Aorta (tissue), 5 donors: ENCODE results near the gene TMED4. TPM values are rescaled to one million over a fixed set of nuclear protein-coding genes. Genes with fewer than 3 reads are reported as not detected.

Experiments
- ATAC-seq: fragments of 200-7000 bp; cut with Tn5 transposase; one replicate; pipeline ENCODE4 v1.9.1; 2022; ENCODE audit warnings: moderate library complexity; ENCODE audit not compliant: low FRiP score
- DNase-seq, 2 donors: peaks; one replicate each; pipeline ENCODE4 v3.0.0-alpha.2; 2020
- H3K27ac ChIP-seq, 2 donors: one replicate each; pipeline ENCODE4 v1.5.1; 2013; ENCODE audit warnings: low read length in 2 of 2, mild to moderate bottlenecking in 2 of 2, moderate library complexity in 2 of 2, control low read depth in 1 of 2, inconsistent platforms in 1 of 2, low read depth in 1 of 2
- H3K27me3 ChIP-seq, 2 donors: one replicate each; pipeline ENCODE4 v1.6.1; 2013; ENCODE audit warnings: control low read depth in 1 of 2, low read length in 1 of 2, mild to moderate bottlenecking in 1 of 2, moderate library complexity in 1 of 2; ENCODE audit not compliant: insufficient read depth in 2 of 2, control insufficient read depth in 1 of 2
- H3K36me3 ChIP-seq, 2 donors: one replicate each; pipeline ENCODE4 v1.6.1; 2013; ENCODE audit warnings: control low read depth in 1 of 2, low read length in 1 of 2, mild to moderate bottlenecking in 1 of 2; ENCODE audit not compliant: insufficient read depth in 2 of 2, control insufficient read depth in 1 of 2
- H3K4me1 ChIP-seq, 2 donors: one replicate each; pipeline ENCODE4 v1.6.1; 2013; ENCODE audit warnings: low read length in 2 of 2, control low read depth in 1 of 2, mild to moderate bottlenecking in 1 of 2, moderate library complexity in 1 of 2; ENCODE audit not compliant: insufficient read depth in 2 of 2, control insufficient read depth in 1 of 2
- H3K4me3 ChIP-seq, 2 donors: one replicate each; pipeline ENCODE4 v1.5.1; 2013; ENCODE audit warnings: low read length in 2 of 2, control low read depth in 1 of 2, mild to moderate bottlenecking in 1 of 2
- H3K9me3 ChIP-seq: one replicate; pipeline ENCODE4 v1.6.1; 2013; ENCODE audit warnings: mild to moderate bottlenecking, low read length; ENCODE audit not compliant: control insufficient read depth
- WGBS, 2 donors: extraction: QIAGEN DNeasy Blood & Tissue Kit; methylation state at CpG; one replicate each; pipeline ENCODE4 v1.1.7; 2013; 5-methylcytosine and 5-hydroxymethylcytosine counted together
- intact Hi-C, 2 donors: fragments of 100-400 bp; cut with DNase I; formaldehyde crosslinking; loops; one replicate each; pipeline versions ENCODE4 v1.14.2 to v1.15.0; 2022
- polyA plus RNA-seq, 2 donors: library from polyadenylated mRNA; stranded (reverse); fragments of 200-250 nt; gene quantifications; one replicate each; pipeline ENCODE4 v1.2.3, GENCODE V29; 2013
- total RNA-seq, 2 donors: library from RNA; stranded (reverse); fragmentation: NEBNext Ultra II Directional; extraction: Animal tissue kit (Norgen Biotek cat#: 25700); gene quantifications; one replicate each; pipeline ENCODE4 v1.2.1, GENCODE V29; 2021
- donor health status: healthy with polysubstance abuse.
- donor health status: Bipolar disorder and iron deficiency.
- donor health status: DM: no; HTN: no; CAD: no.
- donor health status: DM: no; HTN: no; CAD: no.
- donor health status: DM: yes; HTN: yes; CAD: no.

Gene TMED4
- total and polyA plus RNA-seq, 4 donors = 47.2 to 77.0 (median 64.5) TPM

GRCh38 chr7:44615149-44615611, 33.1 kb upstream of the TMED4 start:
- Histone ChIP-seq H3K9me3 (no peaks in the 10 kb centered on the region), H3K4me1 (no peaks in the 10 kb centered on the region), H3K36me3 (no peaks in the 10 kb centered on the region), H3K27me3 (no peaks in the 10 kb centered on the region), H3K4me3 (no peak overlapping the region), H3K27ac (no peak overlapping the region)
- intact Hi-C loops = no loop called here
- DNase-seq (peak in 1 of 2 donors; percentile 84), ATAC-seq (no peak)
- 86 to 98% methylated on average over 2 of the region's 2 CpGs for WGBS, 2 donors

- ATAC-seq = no peak
- Histone ChIP-seq H3K4me1 (no peaks in the 10 kb centered on the region), H3K36me3 (no peaks in the 10 kb centered on the region), H3K27ac (no peak overlapping the region), H3K27me3 (no peaks in the 10 kb centered on the region), H3K4me3 (no peak overlapping the region), H3K9me3 (no peaks in the 10 kb centered on the region)
- WGBS, 2 donors = 90 to 93% methylated on average over 3 of the region's 3 CpGs
- no peak for DNase-seq
- intact Hi-C loops = loop anchor here in 1 of 2 donors (5.0 kb wide), 1 partner anchor 137 kb away; the partner anchor contains the start of gene ZMIZ2
These were observed 27.8 kb upstream of the TMED4 start for GRCh38 chr7:44609829-44610228.

GRCh38 chr7:44608916-44609648, 27.1 kb upstream of the TMED4 start:
- intact Hi-C loops = loop anchor here in 1 of 2 donors (5.0 kb wide), 1 partner anchor 138 kb away; the partner anchor contains the start of gene ZMIZ2
- DNase-seq (no peak), ATAC-seq (no peak)
- no peak overlapping the region for H3K27ac ChIP-seq
- no peaks in the 10 kb centered on the region for H3K9me3 ChIP-seq
- no peaks in the 10 kb centered on the region for H3K36me3 ChIP-seq
- WGBS, 2 donors = 85 to 88% methylated on average over 14 of the region's 14 CpGs
- H3K4me1 ChIP-seq = no peaks in the 10 kb centered on the region
- no peak overlapping the region for H3K4me3 ChIP-seq
- H3K27me3 ChIP-seq = no peaks in the 10 kb centered on the region

- ATAC-seq (no peak), DNase-seq (no peak)
- Histone ChIP-seq H3K9me3 (no peaks in the 10 kb centered on the region), H3K27ac (peak overlapping the region in 1 of 2 donors; percentile 68), H3K36me3 (no peaks in the 10 kb centered on the region), H3K27me3 (no peaks in the 10 kb centered on the region), H3K4me3 (peak overlapping the region; percentile 44 to 62), H3K4me1 (no peaks in the 10 kb centered on the region)
- intact Hi-C loops = loop anchor here in 1 of 2 donors (5.0 kb wide), 1 partner anchor 140 kb away; the partner anchor contains the start of gene ZMIZ2
- 47% methylated on average over 35 of the region's 35 CpGs for WGBS, 2 donors
These were observed 25.4 kb upstream of the TMED4 start for GRCh38 chr7:44607141-44608068.

- H3K27me3 ChIP-seq = no peaks in the 10 kb centered on the region
- intact Hi-C loops = loop anchor here in 1 of 2 donors (5.0 kb wide), 1 partner anchor 141 kb away; the partner anchor contains the start of gene ZMIZ2
- WGBS, 2 donors = 0% methylated on average over 69 to 93 of the region's 93 CpGs
- H3K36me3 ChIP-seq = no peaks in the 10 kb centered on the region
- DNase-seq (peak; percentile 100), ATAC-seq (peak; percentile 100)
- H3K4me1 ChIP-seq = no peaks in the 10 kb centered on the region
- H3K27ac ChIP-seq = peak within 1 kb of the TSS; percentile 46 to 91
- H3K4me3 ChIP-seq = peak within 1 kb of the TSS; percentile 61 to 62
- no peaks in the 10 kb centered on the region for H3K9me3 ChIP-seq
These were observed 24.5 kb upstream of the TMED4 start, which contains the start of gene OGDH for GRCh38 chr7:44606341-44607140. OGDH (plus strand) TSS chr7:44606627; CDS start chr7:44624344, 17,717 bp downstream.

GRCh38 chr7:44604941-44605340, 22.9 kb upstream of the TMED4 start:
- WGBS, 2 donors = 83 to 84% methylated on average over 2 of the region's 2 CpGs
- DNase-seq = no peak
- H3K27ac ChIP-seq = no peak overlapping the region
- H3K4me3 ChIP-seq = no peak overlapping the region
- intact Hi-C loops = loop anchor here in 1 of 2 donors (5.0 kb wide), 1 partner anchor 142 kb away; the partner anchor contains the start of gene ZMIZ2
- no peaks in the 10 kb centered on the region for H3K27me3 ChIP-seq
- H3K9me3 ChIP-seq = no peaks in the 10 kb centered on the region
- ATAC-seq = no peak
- H3K36me3 ChIP-seq = no peaks in the 10 kb centered on the region
- no peaks in the 10 kb centered on the region for H3K4me1 ChIP-seq

GRCh38 chr7:44603193-44603592, 21.2 kb upstream of the TMED4 start:
- Histone ChIP-seq H3K27me3 (no peaks in the 10 kb centered on the region), H3K4me3 (no peak overlapping the region), H3K27ac (no peak overlapping the region), H3K9me3 (no peaks in the 10 kb centered on the region), H3K36me3 (no peaks in the 10 kb centered on the region), H3K4me1 (no peaks in the 10 kb centered on the region)
- 71 to 76% methylated on average over 6 of the region's 6 CpGs for WGBS, 2 donors
- intact Hi-C loops = no loop called here
- DNase-seq (no peak), ATAC-seq (no peak)

GRCh38 chr7:44602576-44602910, 20.5 kb upstream of the TMED4 start:
- H3K27ac ChIP-seq = no peak overlapping the region
- no peaks in the 10 kb centered on the region for H3K36me3 ChIP-seq
- 57 to 73% methylated on average over 1 of the region's 1 CpG for WGBS, 2 donors
- ATAC-seq = no peak
- no peaks in the 10 kb centered on the region for H3K9me3 ChIP-seq
- DNase-seq = no peak
- H3K4me1 ChIP-seq = no peaks in the 10 kb centered on the region
- H3K4me3 ChIP-seq = no peak overlapping the region
- H3K27me3 ChIP-seq = no peaks in the 10 kb centered on the region
- intact Hi-C loops = no loop called here
